OCI-LY1 (cell line): ENCODE results near the gene UGT1A10.

ENCODE experiments used
- H2AFZ ChIP-seq: fragments of 200-600 bp; sonication (generic), shearing (Covaris generic); 2 replicates; pipeline ENCODE4 v1.6.0; 2014; ENCODE audit warnings: antibody characterized with exemption, mild to moderate bottlenecking, low read length
- H3F3A ChIP-seq: fragments of 200-600 bp; sonication (generic), shearing (Covaris generic); 2 replicates; pipeline ENCODE4 v1.6.0; 2014; ENCODE audit warnings: mild to moderate bottlenecking, antibody characterized with exemption, low read length, moderate library complexity; ENCODE audit not compliant: insufficient read depth
- H3K27ac ChIP-seq: fragments of 200-600 bp; sonication (generic); 2 replicates; pipeline ENCODE4 v1.5.1; 2014; ENCODE audit warnings: low read length, mixed run types, mild to moderate bottlenecking, low read depth; ENCODE audit not compliant: poor library complexity, severe bottlenecking
- H3K27me3 ChIP-seq: fragments of 200-600 bp; sonication (generic); 2 replicates; pipeline ENCODE4 v1.6.0; 2014; ENCODE audit warnings: antibody characterized with exemption, mild to moderate bottlenecking, low read length, moderate library complexity; ENCODE audit not compliant: insufficient read depth
- H3K36me3 ChIP-seq: fragments of 200-600 bp; sonication (generic); 2 replicates; pipeline ENCODE4 v1.6.1; 2014; ENCODE audit warnings: mild to moderate bottlenecking, antibody characterized with exemption, low read length, moderate library complexity, mixed read lengths; ENCODE audit not compliant: insufficient read depth
- H3K4me1 ChIP-seq: fragments of 200-600 bp; sonication (generic); 2 replicates; pipeline ENCODE4 v1.5.1; 2014; ENCODE audit warnings: mild to moderate bottlenecking, low read length, moderate library complexity; ENCODE audit not compliant: insufficient read depth, severe bottlenecking
- H3K4me2 ChIP-seq: fragments of 200-600 bp; sonication (generic), shearing (Covaris generic); 2 replicates; pipeline ENCODE4 v1.6.1; 2014; ENCODE audit warnings: low read length
- H3K4me3 ChIP-seq: fragments of 200-600 bp; sonication (generic); 2 replicates; pipeline ENCODE4 v1.5.1; 2014; ENCODE audit warnings: low read length, low read depth, mild to moderate bottlenecking, mixed read lengths; ENCODE audit not compliant: poor library complexity, severe bottlenecking
- H3K79me2 ChIP-seq: fragments of 200-600 bp; shearing (Covaris generic); 2 replicates; pipeline ENCODE4 v1.6.1; 2016; ENCODE audit warnings: mixed run types, low read length, mixed read lengths; ENCODE audit not compliant: insufficient read depth
- H3K9ac ChIP-seq: fragments of 200-600 bp; sonication (generic), shearing (Covaris generic); 2 replicates; pipeline ENCODE4 v1.6.1; 2014; ENCODE audit warnings: mild to moderate bottlenecking, low read length, mixed read lengths
- H3K9me2 ChIP-seq: fragments of 200-600 bp; sonication (generic), shearing (Covaris generic); 2 replicates; pipeline ENCODE4 v1.6.1; 2014; ENCODE audit warnings: low read depth, mild to moderate bottlenecking, low read length, mixed read lengths
- H3K9me3 ChIP-seq: fragments of 200-600 bp; shearing (Covaris generic); 2 replicates; pipeline ENCODE4 v1.6.1; 2014; ENCODE audit warnings: low read length, mixed read lengths
- H4K20me1 ChIP-seq: fragments of 200-600 bp; sonication (generic), shearing (Covaris generic); 2 replicates; pipeline ENCODE4 v1.6.0; 2016; ENCODE audit warnings: mild to moderate bottlenecking, low read length; ENCODE audit not compliant: insufficient read depth
- EZH2 ChIP-seq: fragments of 200-600 bp; sonication (generic), shearing (Covaris generic); IDR thresholded peaks from 2 replicates; pipeline ENCODE4 v1.8.0; 2017; ENCODE audit warnings: borderline replicate concordance, mixed run types, mild to moderate bottlenecking, antibody characterized with exemption, low read length, moderate library complexity, mixed read lengths
- TF ChIP-seq, protein P1 (sequence below): fragments of 200-600 bp; sonication (generic), shearing (Covaris generic); IDR thresholded peaks from 2 replicates; pipeline ENCODE4 v1.5.1; 2017; ENCODE audit warnings: mild to moderate bottlenecking, antibody characterized with exemption, low read length, moderate library complexity, mixed read lengths

Gene UGT1A10

DNA sequence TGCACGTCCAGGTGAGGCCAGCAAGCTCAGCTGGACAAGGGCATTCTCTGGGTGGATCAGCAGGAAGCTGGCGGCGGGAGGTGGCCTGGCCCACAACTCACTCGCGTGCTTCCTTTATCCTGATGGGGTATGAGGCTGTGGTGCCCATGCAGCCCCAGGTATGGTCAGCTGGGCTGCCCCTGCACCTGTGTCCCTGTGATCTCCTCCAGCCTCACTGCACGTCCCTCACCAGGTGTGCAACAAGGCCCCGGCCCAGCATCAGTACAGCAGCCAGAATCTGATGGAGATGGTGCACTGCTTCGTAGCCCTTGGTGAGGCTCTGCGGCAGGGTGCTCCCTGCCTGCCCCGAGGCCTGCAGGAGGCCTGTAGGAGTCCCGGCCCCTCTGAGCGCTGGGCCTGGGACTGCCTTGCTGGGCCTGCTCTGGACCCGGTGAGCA is 159.5 kb downstream of the UGT1A10 start:
- H3K9me2 ChIP-seq: no peaks in the 10 kb centered on the region
- no peak overlapping the region for H2AFZ ChIP-seq
- no peak overlapping the region for H3K4me3 ChIP-seq
- no peak overlapping the region for H3K9ac ChIP-seq
- H3K36me3 ChIP-seq: no peaks in the 10 kb centered on the region
- no peaks in the 10 kb centered on the region for H3K79me2 ChIP-seq
- H3K4me2 ChIP-seq: no peak overlapping the region
- TF ChIP-seq, protein P1, sequence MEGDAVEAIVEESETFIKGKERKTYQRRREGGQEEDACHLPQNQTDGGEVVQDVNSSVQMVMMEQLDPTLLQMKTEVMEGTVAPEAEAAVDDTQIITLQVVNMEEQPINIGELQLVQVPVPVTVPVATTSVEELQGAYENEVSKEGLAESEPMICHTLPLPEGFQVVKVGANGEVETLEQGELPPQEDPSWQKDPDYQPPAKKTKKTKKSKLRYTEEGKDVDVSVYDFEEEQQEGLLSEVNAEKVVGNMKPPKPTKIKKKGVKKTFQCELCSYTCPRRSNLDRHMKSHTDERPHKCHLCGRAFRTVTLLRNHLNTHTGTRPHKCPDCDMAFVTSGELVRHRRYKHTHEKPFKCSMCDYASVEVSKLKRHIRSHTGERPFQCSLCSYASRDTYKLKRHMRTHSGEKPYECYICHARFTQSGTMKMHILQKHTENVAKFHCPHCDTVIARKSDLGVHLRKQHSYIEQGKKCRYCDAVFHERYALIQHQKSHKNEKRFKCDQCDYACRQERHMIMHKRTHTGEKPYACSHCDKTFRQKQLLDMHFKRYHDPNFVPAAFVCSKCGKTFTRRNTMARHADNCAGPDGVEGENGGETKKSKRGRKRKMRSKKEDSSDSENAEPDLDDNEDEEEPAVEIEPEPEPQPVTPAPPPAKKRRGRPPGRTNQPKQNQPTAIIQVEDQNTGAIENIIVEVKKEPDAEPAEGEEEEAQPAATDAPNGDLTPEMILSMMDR: no peak
- TF ChIP-seq EZH2: no peak
- H3K27ac ChIP-seq: no peak overlapping the region
- no peaks in the 10 kb centered on the region for H4K20me1 ChIP-seq
- no peaks in the 10 kb centered on the region for H3F3A ChIP-seq
- no peaks in the 10 kb centered on the region for H3K9me3 ChIP-seq
- H3K27me3 ChIP-seq: no peaks in the 10 kb centered on the region; the same call in 1 of the 2 replicates
- peaks cover 21% of the 10 kb centered on the region for H3K4me1 ChIP-seq

DNA sequence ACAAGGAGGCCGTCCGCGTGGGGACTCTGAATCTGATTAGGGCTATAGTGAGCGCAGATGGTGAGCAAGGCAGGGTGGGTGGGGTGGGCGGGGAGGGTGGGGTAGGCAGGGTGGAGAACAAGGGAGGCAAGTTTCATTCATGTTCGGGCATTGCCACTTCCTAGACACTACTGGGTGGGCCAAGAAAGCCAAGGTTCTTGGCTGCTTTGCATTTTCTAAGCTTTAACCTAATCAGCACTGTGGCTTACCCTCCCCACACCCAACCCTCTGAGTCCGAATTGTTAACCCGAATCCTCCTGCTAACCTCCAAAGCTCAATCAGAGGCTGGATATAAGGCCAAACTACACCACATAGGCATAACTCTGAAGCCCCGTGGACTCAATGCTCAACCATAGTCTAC is 160.0 kb downstream of the UGT1A10 start:
- H3K9ac ChIP-seq: no peak overlapping the region
- no peaks in the 10 kb centered on the region for H3K36me3 ChIP-seq
- TF ChIP-seq, protein P1: no peak
- TF ChIP-seq EZH2: no peak
- H3K79me2 ChIP-seq: no peaks in the 10 kb centered on the region
- no peaks in the 10 kb centered on the region for H3K9me3 ChIP-seq
- no peaks in the 10 kb centered on the region for H4K20me1 ChIP-seq
- no peak overlapping the region for H2AFZ ChIP-seq
- H3K27ac ChIP-seq: no peak overlapping the region
- H3K4me1 ChIP-seq: peaks cover 21% of the 10 kb centered on the region
- no peaks in the 10 kb centered on the region; the same call in 1 of the 2 replicates for H3K27me3 ChIP-seq
- no peaks in the 10 kb centered on the region for H3K9me2 ChIP-seq
- H3K4me2 ChIP-seq: no peak overlapping the region
- H3K4me3 ChIP-seq: no peak overlapping the region
- no peaks in the 10 kb centered on the region for H3F3A ChIP-seq

DNA sequence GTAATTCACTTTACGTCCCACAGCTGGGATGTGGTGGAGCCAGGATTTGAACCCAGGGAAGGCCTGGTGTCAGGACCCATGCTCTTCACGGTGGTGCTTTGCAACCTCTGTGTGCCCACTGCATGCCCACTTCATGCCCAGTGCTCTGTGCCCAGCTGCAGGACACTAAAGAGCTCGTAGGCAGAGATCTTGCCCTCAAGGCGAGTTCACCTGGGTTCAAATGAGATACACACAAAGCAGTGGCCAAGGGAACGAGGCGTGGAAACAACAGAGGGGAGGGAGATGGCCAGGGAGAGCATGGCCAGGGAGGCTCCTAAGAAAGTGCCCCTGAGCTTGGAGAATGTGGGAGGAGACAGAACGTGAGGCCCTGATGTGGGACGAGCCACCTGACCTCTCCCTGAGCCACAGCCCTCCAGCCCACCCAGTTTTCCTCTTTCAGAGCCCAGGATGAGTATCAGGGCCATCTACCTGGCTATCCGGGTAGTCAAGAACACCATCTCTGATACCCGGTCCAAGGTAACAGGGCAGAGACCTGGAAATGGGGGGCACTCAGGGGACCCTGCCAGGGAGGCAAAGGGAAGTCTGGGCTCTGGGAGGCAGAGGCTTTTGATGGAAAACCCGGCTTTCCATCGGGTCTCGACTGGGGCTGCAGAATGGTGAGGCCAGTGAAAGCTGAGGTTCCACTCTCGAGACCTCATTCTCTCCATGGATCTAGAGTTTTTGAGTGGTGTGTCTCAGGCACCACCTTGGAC is 162.3 kb downstream of the UGT1A10 start:
- Histone ChIP-seq H3K27ac (no peak overlapping the region), H4K20me1 (no peaks in the 10 kb centered on the region), H3K4me1 (peaks cover 9% of the 10 kb centered on the region), H3K4me2 (no peak overlapping the region), H3K9me3 (no peaks in the 10 kb centered on the region), H3K9me2 (no peaks in the 10 kb centered on the region), H3F3A (no peaks in the 10 kb centered on the region), H3K79me2 (no peaks in the 10 kb centered on the region), H3K36me3 (no peaks in the 10 kb centered on the region), H3K27me3 (no peaks in the 10 kb centered on the region), H2AFZ (no peak overlapping the region), H3K4me3 (no peak overlapping the region), H3K9ac (no peak overlapping the region)
- TF ChIP-seq EZH2: no peak
- TF ChIP-seq, protein P1: no peak
